Pancreas (tissue), 10 donors: ENCODE measurements around the gene CSRNP3. TPM values are rescaled to one million over a fixed set of nuclear protein-coding genes. Genes with fewer than 3 reads are reported as not detected.
A peak's percentile ranks its signal among the peaks of the same experiment; 100 is the strongest.

Experiments
- ATAC-seq, 4 donors: fragments of 200-7000 bp; cut with Tn5 transposase; one replicate each; pipeline versions ENCODE4 v1.8.0 to v1.9.1; 2020; ENCODE audit warnings: mild to moderate bottlenecking in 4 of 4, moderate library complexity in 4 of 4
- DNase-seq, 6 donors: peaks; one replicate each; pipeline ENCODE4 v3.0.0-alpha.2; 2020
- FAIRE-seq: peaks from 2 replicates; lab custom pipeline; 2012; peaks lifted over from hg19 to GRCh38; lab: Jason Lieb, UNC
- H3K27ac ChIP-seq, 4 donors: fragments of 200-600 bp; sonication (generic); 1 replicate in 3 of 4; 2 replicates in 1 of 4; pipeline versions ENCODE4 v1.5.0 to v1.8.0; 2020
- H3K27me3 ChIP-seq, 4 donors: fragments of 200-600 bp; one replicate each; pipeline ENCODE4 v1.8.0; 2021
- H3K36me3 ChIP-seq, 3 donors: fragments of 200-600 bp; sonication (generic) in 1 of 3; one replicate each; pipeline versions ENCODE4 v1.5.0 to v1.8.0; 2020 to 2021
- H3K4me1 ChIP-seq, 3 donors: fragments of 200-600 bp; one replicate each; pipeline ENCODE4 v1.8.0; 2021
- H3K4me3 ChIP-seq, 4 donors: fragments of 200-600 bp; sonication (generic) in 2 of 4; one replicate each; pipeline versions ENCODE4 v1.5.0 to v1.8.0; 2020 to 2021
- H3K9me3 ChIP-seq, 4 donors: fragments of 200-600 bp; one replicate each; pipeline ENCODE4 v1.8.0; 2021
- CTCF ChIP-seq, 4 donors: fragments of 200-600 bp; sonication (generic) in 3 of 4; IDR thresholded peaks; one replicate each; pipeline versions ENCODE4 v1.5.0 to v1.8.0; 2021; ENCODE audit warnings: antibody characterized with exemption in 4 of 4
- WGBS, 2 donors: extraction: QIAGEN DNeasy Blood & Tissue Kit; methylation state at CpG; one replicate each; pipeline ENCODE4 v1.1.7; 2013; 5-methylcytosine and 5-hydroxymethylcytosine counted together
- intact Hi-C, 3 donors: fragments of 100-400 bp; cut with DNase I; formaldehyde crosslinking; loops; one replicate each; pipeline versions ENCODE4 v1.11.1 to v1.14.2; 2022
- polyA plus RNA-seq, 2 donors: library from polyadenylated mRNA; stranded (reverse); fragments of 200-250 nt; gene quantifications; one replicate each; pipeline ENCODE4 v1.2.3, GENCODE V29; 2013
- total RNA-seq, 6 donors: library from RNA; stranded (reverse); fragmentation: NEBNext Ultra II Directional in 4 of 6; extraction: Animal tissue kit (Norgen Biotek cat#: 25700) in 4 of 6; gene quantifications; one replicate each; pipeline versions ENCODE4 v1.2.1 to v1.2.4, GENCODE V29; 2021 to 2023
- donor health status: healthy with polysubstance abuse.
- donor health status: DM: no; HTN: no; CAD: no; lungs with moderate emphysema.
- donor health status: DM: no; HTN: no; CAD: no.
- donor health status: control.
- donor health status: control.
- donor health status: Bipolar disorder and iron deficiency.
- donor health status: DM: yes; HTN: yes; CAD: no.
- donor health status: DM: no; HTN: no; CAD: no.
- donor health status: DM: no; HTN: no; CAD: no.
- donor health status: DM: yes; HTN: yes; CAD: no.

CSRNP3 gene
- total and polyA plus RNA-seq, 8 donors: 0.91 to 4.8 (median 3.1) TPM

- DNase-seq (no peak), ATAC-seq (no peak), FAIRE-seq (no peak)
- WGBS, 2 donors: 85 to 90% methylated on average over 1 of the region's 1 CpG
- no peak overlapping the region for H3K4me3 ChIP-seq
- H3K9me3 ChIP-seq: no peaks in the 10 kb centered on the region
- TF ChIP-seq CTCF (IDR thresholded peaks at IDR 0.05): no peak
- H3K27ac ChIP-seq: no peak overlapping the region
- no peaks in the 10 kb centered on the region for H3K36me3 ChIP-seq
- no peaks in the 10 kb centered on the region for H3K4me1 ChIP-seq
- intact Hi-C loops: no loop called here
- no peaks in the 10 kb centered on the region for H3K27me3 ChIP-seq
These were observed 170.0 kb downstream of the CSRNP3 start for GRCh38 chr2:165639504-165639903.

GRCh38 chr2:165640247-165640929 lies 170.9 kb downstream of the CSRNP3 start:
- ATAC-seq (no peak), DNase-seq (no peak), FAIRE-seq (no peak)
- Histone ChIP-seq H3K36me3 (no peaks in the 10 kb centered on the region), H3K9me3 (no peaks in the 10 kb centered on the region), H3K4me3 (no peak overlapping the region), H3K27ac (no peak overlapping the region), H3K4me1 (no peaks in the 10 kb centered on the region), H3K27me3 (no peaks in the 10 kb centered on the region)
- 63 to 79% methylated on average over 3 of the region's 3 CpGs for WGBS, 2 donors
- TF ChIP-seq CTCF (IDR thresholded peaks at IDR 0.05): no peak
- intact Hi-C loops: no loop called here

- Histone ChIP-seq H3K4me3 (no peak overlapping the region), H3K27ac (no peak overlapping the region), H3K27me3 (no peaks in the 10 kb centered on the region), H3K4me1 (no peaks in the 10 kb centered on the region), H3K9me3 (no peaks in the 10 kb centered on the region), H3K36me3 (no peaks in the 10 kb centered on the region)
- no peak for FAIRE-seq
- no peak for TF ChIP-seq CTCF (IDR thresholded peaks at IDR 0.05)
- peak in 2 of 4 donors; percentile 32 to 38 for ATAC-seq
- 84 to 87% methylated on average over 7 of the region's 7 CpGs for WGBS, 2 donors
- intact Hi-C loops: no loop called here
- no peak for DNase-seq
These were observed 176.7 kb downstream of the CSRNP3 start for GRCh38 chr2:165645930-165646831.

GRCh38 chr2:165647409-165647808 lies 177.9 kb downstream of the CSRNP3 start:
- no peak for FAIRE-seq
- WGBS, 2 donors: 85 to 97% methylated on average over 2 of the region's 2 CpGs

More at GRCh38 chr2:165647409-165647808, 177.9 kb downstream of the CSRNP3 start:
- intact Hi-C loops: no loop called here
- H3K4me1 ChIP-seq: no peaks in the 10 kb centered on the region
- H3K36me3 ChIP-seq: no peaks in the 10 kb centered on the region
- DNase-seq (no peak), ATAC-seq (no peak)
- H3K27ac ChIP-seq: no peak overlapping the region
- H3K9me3 ChIP-seq: no peaks in the 10 kb centered on the region
- H3K27me3 ChIP-seq: no peaks in the 10 kb centered on the region
- no peak overlapping the region for H3K4me3 ChIP-seq
- TF ChIP-seq CTCF (IDR thresholded peaks at IDR 0.05): no peak
